Raji (cell line): ENCODE data around the gene CEBPG.

Source experiments
- POLR2A ChIP-seq: IDR thresholded peaks from 2 replicates; pipeline ENCODE4 v1.6.1; 2011; ENCODE audit warnings: low read depth, low read length, control low read depth; ENCODE audit not compliant: insufficient read depth

The CEBPG gene

DNA sequence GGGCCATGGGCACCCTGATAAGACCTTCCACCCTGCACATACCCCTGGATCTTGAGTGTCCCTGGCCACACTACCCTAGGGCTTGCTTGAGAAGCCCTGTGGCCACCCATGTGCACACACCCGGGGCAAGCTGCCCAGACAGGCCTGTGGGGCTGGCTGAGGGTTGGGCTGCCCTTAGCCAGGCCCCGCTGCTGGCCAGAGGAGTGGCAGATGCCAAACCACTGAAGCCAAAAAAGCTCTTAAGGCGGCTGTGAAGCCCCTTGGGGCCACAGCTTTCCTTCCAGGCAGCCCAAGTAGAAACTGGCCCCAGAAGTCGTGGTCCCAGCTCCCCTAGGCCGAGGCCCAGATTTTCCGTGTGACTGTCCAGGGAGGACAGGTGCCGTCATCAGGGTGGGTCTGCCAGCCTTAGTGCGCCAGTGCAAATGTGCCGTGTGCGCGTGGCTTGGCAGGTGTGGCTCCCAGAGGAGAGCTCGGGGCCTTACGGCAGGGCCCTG is 14.8 kb downstream of the CEBPG start:
- TF ChIP-seq POLR2A = no peak

DNA sequence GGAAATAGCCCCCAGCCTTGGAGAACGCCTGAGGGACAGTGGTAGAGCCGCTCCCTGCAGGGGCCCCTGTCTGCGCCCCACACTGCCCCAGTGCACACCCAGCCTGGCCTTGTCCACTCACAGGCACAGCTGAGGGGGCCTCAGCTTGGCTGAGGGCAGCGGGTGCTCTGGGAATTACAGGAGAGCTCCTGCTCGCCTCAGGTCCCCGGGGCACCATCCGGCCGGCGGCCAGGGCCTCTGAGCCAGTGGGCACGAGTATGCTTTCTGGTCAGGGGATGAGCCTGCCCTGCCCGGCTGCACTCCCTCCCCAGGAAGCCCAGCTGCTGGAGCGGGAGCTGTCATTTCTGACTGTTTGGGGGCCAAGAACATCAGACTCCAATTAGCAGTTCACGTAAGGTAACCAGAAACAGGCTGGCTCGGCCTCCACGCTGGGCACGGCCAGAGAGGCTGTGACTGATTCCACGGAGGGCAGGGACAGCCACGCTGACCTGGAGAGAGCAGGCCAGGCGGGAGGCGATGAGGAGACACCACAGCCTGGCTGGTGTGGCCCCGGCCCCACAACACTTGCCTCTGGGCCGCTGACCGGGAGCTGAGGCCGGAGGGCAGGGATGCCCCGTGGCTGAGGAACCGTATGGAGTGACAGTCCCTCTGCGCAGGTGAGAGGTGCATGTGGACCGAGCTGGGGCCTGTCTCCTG is 15.4 kb downstream of the CEBPG start:
- no peak for TF ChIP-seq POLR2A

DNA sequence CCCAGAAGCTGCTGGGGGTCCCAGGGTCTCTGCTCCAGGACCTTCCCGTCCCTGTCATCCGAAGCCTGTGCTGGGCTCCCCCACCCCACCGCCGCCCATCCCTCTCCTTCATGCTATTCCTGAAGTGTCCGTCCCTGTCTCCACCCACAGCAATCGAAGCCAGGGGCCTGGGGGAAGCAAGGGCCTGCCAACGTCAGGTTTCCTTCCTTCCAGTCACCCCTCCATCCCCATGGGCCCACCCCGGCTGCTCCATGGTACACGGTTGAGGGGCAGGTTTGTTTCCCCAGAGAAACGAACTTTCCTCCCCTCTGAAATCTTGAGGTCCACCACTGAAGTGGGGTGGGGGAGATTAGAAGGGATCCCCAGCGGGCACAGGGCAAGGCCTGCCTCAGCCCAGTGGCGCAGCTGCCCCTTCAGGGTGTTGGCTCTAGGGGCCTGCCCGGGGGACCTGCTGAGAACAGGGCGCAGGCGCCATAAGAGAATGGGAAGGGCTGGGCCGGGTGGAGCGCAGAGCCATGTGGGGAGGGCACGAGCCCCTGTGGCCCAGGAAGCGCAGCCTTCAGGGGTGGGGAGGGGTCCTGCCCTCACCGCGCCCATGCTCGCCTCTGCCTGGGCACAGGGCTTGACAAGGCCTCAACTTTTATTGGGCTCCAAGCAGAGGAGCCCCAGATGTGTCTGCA is 16.1 kb downstream of the CEBPG start:
- no peak for TF ChIP-seq POLR2A

DNA sequence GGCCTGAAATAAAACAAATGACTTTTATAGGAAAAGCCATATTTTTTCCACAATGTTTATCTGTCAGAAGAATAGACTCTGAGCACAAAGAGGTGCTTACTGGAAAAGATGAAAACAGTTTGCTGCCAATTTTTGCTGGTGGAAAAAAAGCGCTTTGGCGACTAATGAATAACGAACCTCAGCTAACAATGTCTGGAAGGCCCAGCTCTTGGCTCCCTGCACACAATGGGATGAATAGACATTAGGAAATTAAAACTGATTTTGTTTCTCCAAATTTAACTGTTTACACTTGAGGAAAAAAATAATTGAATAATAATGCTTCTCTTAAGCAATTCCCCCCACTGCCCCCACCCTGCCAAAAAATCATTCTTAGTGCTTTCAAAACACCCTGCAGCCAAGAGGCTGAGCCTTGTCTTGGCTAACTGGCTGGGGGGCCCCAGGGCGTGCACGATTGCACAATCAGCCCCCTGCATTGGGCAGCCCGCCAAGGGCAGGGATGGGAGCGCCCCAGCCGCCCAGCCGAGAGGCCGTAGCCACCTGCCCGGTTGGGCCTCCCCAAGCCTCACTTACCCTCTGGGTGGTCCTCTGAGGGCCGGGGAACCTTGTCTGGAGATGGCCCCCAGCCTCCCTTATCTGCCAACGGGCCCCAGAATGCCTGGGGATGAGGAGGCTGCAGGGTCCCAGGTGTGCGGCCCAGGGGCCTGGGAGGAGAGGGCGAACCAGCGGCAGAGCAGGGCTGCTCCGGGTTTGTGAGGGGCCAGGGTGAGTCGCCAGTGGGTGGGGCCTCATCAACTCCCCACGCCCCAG is 16.8 kb downstream of the CEBPG start:
- TF ChIP-seq POLR2A = no peak

DNA sequence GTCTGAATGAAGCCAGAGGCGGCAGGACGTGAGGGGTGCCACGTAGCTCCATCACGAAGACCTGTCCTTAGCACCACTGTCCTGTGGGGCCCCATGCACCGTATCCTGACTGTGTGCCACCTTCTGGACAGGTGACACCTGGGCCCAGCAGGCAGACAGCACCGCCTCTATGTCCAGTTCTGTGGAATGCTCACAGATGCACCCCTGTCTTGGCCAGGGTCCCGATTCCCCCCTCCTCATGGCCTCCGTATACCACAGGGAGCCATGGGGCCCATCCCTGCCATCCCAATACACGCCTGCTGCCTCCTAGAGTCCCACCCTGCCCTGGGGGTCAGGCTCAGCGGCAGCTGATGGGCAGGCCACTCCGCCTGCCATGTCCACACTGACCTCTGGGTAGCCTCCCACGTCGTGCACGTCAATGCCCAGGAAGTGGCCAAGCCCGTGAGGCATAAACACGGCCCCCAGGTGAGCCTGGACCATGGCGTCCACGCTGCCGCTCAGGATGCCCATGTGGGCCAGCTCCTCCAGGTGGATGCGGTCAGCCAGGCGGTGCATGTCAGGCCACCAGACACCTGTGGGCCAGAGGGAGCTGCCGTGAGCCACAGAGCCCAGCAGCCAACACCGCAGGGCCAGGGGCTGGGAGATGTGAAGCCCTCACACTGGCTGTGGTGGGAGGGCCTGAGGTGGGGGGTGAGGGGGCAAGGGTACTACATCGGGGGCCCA is 17.6 kb downstream of the CEBPG start:
- no peak for TF ChIP-seq POLR2A

DNA sequence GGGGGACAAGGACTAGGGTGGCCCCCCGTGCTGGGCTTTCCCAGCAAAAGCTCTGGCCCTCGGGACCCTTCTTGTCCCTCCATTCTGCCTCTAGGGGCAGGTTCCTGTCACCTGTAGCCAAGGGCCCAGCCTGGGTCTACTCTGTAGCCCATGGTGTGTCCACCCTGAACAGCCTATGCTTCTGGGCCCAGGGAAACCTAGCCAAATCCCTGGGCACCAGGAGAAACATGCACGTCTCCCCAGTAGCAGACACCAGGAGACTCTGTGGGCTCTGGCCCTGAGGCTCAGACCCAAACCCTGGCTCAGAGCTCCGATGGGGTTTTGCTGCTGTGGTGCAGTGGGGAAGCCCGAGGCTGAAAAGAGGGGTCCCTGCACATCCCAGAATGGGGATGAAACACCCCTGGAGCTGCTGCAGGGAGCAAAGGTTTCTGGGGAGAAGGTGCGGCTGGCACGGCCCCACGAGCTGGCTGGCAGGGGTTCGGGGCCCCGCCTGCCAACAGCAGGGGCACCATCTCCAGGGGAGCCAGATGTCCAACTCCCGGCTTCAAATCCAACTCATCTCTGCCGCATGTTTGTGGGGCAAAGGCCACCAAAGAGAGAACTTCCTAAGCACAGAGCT is 18.2 kb downstream of the CEBPG start:
- TF ChIP-seq POLR2A = no peak

DNA sequence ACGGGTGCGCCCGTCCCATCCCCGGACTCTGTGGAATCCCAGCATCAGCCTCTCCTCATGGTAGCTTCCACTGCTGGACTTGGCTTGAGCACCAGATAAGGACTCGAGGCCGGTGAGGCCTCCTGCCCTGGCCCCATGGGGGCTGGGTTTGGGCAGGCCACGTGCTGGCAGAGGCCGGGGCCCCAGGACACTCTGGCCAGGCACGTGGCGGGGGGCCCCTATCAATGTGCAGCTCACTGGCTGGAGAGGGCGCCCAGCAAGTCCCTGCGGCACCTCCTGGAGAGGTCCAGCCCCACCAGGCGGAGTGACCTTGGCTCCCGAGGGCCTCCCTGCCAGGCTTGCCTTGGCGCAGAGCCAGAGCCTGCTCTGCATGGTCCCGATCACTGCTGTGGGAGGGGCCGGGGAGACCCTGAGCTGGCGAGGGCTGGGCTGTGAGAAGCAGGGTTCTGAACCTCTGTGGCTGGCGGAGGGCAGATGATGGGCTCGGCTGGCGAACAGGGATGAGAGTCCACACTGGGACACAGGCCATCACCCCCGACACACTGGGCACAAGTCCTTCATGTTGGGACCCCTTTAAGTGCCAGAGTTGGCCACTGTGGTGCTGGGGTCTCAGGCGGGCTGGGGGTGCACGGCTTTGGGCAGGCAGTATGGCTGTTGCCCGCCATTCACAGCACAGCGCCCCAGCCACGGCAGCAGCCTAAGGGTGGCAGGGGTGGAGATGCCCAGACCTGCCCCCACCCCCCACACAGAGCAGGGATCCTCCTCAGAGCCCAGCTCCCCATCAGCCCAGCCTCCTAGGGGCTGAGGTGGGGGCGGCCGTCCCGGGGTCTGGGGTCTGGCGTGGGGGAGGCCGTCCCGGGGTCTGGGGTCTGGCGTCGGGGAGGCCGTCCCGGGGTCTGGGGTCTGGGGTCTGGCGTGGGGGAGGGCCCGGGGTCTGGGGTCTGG is 19.1 kb downstream of the CEBPG start:
- no peak for TF ChIP-seq POLR2A

DNA sequence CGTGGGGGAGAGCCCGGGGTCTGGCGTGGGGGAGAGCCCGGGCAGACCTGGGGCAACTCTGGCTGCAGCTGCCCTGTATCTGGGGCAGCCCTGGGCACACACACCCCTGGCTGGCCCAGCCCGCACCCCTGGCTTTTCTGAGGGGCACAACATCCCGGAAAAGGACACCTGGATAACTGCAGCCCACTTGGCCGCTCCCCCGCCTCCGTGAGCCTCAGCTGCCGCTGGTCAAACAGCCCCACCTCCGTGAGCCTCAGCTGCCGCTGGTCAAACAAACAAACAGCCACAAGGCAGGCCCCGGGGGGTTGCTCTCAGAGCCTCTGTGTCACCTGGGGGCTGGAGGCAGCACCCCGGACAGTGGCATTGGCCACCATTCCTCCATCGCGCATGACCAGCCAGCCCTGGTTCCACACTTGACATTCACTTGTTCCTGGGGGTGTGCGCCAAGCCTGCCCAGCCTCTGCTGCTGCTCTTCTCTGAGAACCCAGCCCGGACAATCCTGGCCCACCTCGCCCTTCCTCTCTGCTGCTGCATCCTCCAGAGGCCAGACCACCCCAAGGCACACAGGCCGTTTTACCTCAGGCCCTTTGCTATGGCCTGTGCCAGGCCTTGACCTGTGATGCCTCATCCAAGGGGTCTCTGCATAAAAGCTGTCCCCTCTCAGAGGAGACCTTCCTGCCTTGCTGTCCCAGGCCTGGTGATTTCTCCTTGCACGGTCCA is 19.9 kb downstream of the CEBPG start:
- TF ChIP-seq POLR2A = no peak

DNA sequence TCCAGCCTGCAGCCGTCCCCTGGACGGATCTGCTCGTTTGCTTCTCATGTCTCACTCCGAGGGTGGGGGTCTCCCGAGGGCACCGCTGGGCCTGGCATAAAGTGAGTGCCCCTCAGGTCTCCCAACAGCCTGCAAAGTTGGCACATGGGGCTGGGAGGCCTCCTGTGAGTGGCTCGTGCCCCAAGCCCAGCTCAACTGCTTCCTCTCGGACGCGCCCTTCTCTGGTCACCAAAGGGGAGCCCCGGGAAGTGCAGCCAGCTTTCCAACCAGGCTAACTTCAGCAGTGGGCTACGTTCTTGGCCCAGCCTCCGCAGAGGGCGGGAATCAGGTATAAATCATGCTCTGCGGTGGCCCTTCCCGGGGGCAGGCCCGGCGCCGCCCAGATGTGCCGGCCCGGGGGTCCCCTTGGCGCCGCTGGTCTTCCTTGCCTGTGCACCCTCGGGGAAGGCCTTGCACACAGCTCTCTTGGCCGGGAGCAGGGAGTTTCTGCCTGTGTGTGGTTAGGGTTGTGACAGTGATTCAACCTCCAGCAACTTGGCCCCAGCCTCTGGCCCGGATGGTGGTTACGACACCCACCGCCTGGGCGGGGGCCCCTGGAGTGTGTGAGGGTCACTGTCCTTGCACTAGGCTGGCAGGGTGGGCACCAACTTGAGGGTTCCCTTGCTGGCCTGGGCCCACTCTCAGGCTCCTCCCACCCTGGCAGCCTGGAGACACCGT is 20.7 kb downstream of the CEBPG start:
- no peak for TF ChIP-seq POLR2A

DNA sequence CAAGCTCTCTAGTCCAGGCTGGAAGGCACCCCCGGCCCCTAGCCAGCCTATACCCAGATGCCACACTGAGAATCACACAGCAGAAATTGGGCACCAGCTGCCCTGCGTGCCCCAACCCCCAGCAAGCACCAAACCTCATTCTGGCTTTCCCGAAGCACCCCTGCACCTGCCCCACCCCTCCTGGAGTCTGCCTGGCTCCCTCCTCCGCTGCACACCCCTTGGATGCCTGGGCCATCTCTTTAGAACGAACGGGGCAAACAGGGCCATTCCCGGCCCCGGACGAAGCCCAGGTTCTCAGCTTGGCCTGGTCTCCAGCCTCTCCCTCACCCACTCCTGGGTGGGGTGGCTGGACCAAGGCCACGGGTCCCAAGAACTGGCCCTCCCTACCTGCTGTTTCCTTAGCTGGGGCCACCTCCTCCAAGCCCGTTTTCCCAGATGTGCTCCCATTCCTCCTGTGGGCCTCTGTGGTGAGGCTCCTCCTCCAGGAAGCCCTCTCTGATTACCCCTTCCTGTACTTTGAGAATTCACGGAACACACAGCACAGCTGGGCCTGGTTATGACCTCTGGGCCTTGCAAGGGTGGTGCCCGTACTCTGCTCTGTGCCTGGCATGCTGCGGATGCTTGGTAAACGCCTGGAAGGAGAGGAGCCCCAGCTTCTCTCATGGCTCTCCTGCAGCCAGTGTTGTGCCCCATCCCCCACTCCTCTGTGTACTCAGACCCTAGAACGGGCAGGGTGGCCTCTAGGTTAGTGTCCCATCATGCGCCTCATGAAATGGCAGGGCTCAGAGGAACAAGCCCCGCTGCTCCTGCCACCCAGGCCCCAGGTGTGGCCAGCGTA is 21.4 kb downstream of the CEBPG start:
- TF ChIP-seq POLR2A = no peak
